ENCODE results near the gene KRT27. TPM values are rescaled to one million over a fixed set of nuclear protein-coding genes. Genes with fewer than 3 reads are reported as not detected.

KRT27 gene
- total RNA-seq, 1 experiment from 2014 or later: not detected

- H3K36me3 ChIP-seq (ENCODE audit: insufficient read depth, low read length): peaks cover 13% of the 10 kb centered on the region
- H3K79me2 ChIP-seq (ENCODE audit: low read length): peaks cover 82% of the 10 kb centered on the region
- H3K4me3 ChIP-seq (ENCODE audit: low read length): no peak overlapping the region
- no peaks in the 10 kb centered on the region for H3K27me3 ChIP-seq (ENCODE audit: low read length)
- H3K4me2 ChIP-seq (ENCODE audit: low read depth, low read length, poor library complexity, severe bottlenecking): no peak overlapping the region
- no peak overlapping the region for H3K9ac ChIP-seq (ENCODE audit: low read length)
- DNase-seq: no peak
- no peaks in the 10 kb centered on the region for H4K20me1 ChIP-seq (ENCODE audit: insufficient read depth, low read depth, low read length)
- H3K9me2 ChIP-seq (replicated peaks; ENCODE audit: insufficient read depth, low read length): no peaks in the 10 kb centered on the region; the same call in 1 of the 2 replicates
- H3K27ac ChIP-seq (ENCODE audit: low read length): no peak overlapping the region
- no peaks in the 10 kb centered on the region for H3K9me3 ChIP-seq (ENCODE audit: low read length)
- H2AFZ ChIP-seq (ENCODE audit: low read length): no peak overlapping the region
- H3K4me1 ChIP-seq (ENCODE audit: low read length): peaks cover 28% of the 10 kb centered on the region
Observed at GRCh38 chr17:40821536-40821935, 39.2 kb upstream of the KRT27 start.

GRCh38 chr17:40820228-40820838 is 38.0 kb upstream of the KRT27 start:
- peak overlapping the region; percentile 94 for H3K4me2 ChIP-seq (ENCODE audit: low read depth, low read length, poor library complexity, severe bottlenecking)
- H3K36me3 ChIP-seq (ENCODE audit: insufficient read depth, low read length): peaks cover 13% of the 10 kb centered on the region
- no peaks in the 10 kb centered on the region for H4K20me1 ChIP-seq (ENCODE audit: insufficient read depth, low read depth, low read length)
- no peak for DNase-seq
- H3K27me3 ChIP-seq (ENCODE audit: low read length): no peaks in the 10 kb centered on the region
- H3K9me3 ChIP-seq (ENCODE audit: low read length): no peaks in the 10 kb centered on the region
- peaks cover 28% of the 10 kb centered on the region for H3K4me1 ChIP-seq (ENCODE audit: low read length)
- no peaks in the 10 kb centered on the region; the same call in 1 of the 2 replicates for H3K9me2 ChIP-seq (replicated peaks; ENCODE audit: insufficient read depth, low read length)
- H3K9ac ChIP-seq (ENCODE audit: low read length): peak overlapping the region; percentile 87; the same call in 1 of the 2 replicates
- H3K27ac ChIP-seq (ENCODE audit: low read length): no peak overlapping the region
- no peak overlapping the region for H2AFZ ChIP-seq (ENCODE audit: low read length)
- H3K4me3 ChIP-seq (ENCODE audit: low read length): peak overlapping the region; percentile 96
- peaks cover 70% of the 10 kb centered on the region for H3K79me2 ChIP-seq (ENCODE audit: low read length)

- peak overlapping the region; percentile 94 for H3K4me2 ChIP-seq (ENCODE audit: low read depth, low read length, poor library complexity, severe bottlenecking)
- peaks cover 63% of the 10 kb centered on the region for H3K79me2 ChIP-seq (ENCODE audit: low read length)
- no peak overlapping the region for H2AFZ ChIP-seq (ENCODE audit: low read length)
- no peaks in the 10 kb centered on the region for H4K20me1 ChIP-seq (ENCODE audit: insufficient read depth, low read depth, low read length)
- H3K4me1 ChIP-seq (ENCODE audit: low read length): peaks cover 28% of the 10 kb centered on the region
- peak; percentile 50 for DNase-seq
- H3K9me2 ChIP-seq (replicated peaks; ENCODE audit: insufficient read depth, low read length): no peaks in the 10 kb centered on the region
- H3K4me3 ChIP-seq (ENCODE audit: low read length): peak overlapping the region; percentile 96
- H3K9ac ChIP-seq (ENCODE audit: low read length): peak overlapping the region; percentile 87
- no peaks in the 10 kb centered on the region for H3K9me3 ChIP-seq (ENCODE audit: low read length)
- no peaks in the 10 kb centered on the region for H3K27me3 ChIP-seq (ENCODE audit: low read length)
- H3K27ac ChIP-seq (ENCODE audit: low read length): peak overlapping the region; percentile 80
- H3K36me3 ChIP-seq (ENCODE audit: insufficient read depth, low read length): peaks cover 13% of the 10 kb centered on the region
Observed at GRCh38 chr17:40819528-40820125, 37.3 kb upstream of the KRT27 start.

GRCh38 chr17:40818733-40819527 is 36.6 kb upstream of the KRT27 start:
- Histone ChIP-seq H3K9me3 (ENCODE audit: low read length) (no peaks in the 10 kb centered on the region), H3K36me3 (ENCODE audit: insufficient read depth, low read length) (peaks cover 13% of the 10 kb centered on the region), H3K4me3 (ENCODE audit: low read length) (peak overlapping the region; percentile 96), H3K79me2 (ENCODE audit: low read length) (peaks cover 56% of the 10 kb centered on the region), H2AFZ (ENCODE audit: low read length) (no peak overlapping the region), H3K4me1 (ENCODE audit: low read length) (peaks cover 23% of the 10 kb centered on the region), H3K9ac (ENCODE audit: low read length) (peak overlapping the region; percentile 87), H3K4me2 (ENCODE audit: low read depth, low read length, poor library complexity, severe bottlenecking) (peak overlapping the region; percentile 94), H3K27ac (ENCODE audit: low read length) (peak overlapping the region; percentile 80), H3K9me2 (replicated peaks; ENCODE audit: insufficient read depth, low read length) (no peaks in the 10 kb centered on the region), H3K27me3 (ENCODE audit: low read length) (no peaks in the 10 kb centered on the region), H4K20me1 (ENCODE audit: insufficient read depth, low read depth, low read length) (no peaks in the 10 kb centered on the region)
- DNase-seq: peak; percentile 93

GRCh38 chr17:40818343-40818732 is 36.0 kb upstream of the KRT27 start:
- H3K27ac ChIP-seq (ENCODE audit: low read length): peak overlapping the region; percentile 71
- peaks cover 13% of the 10 kb centered on the region for H3K36me3 ChIP-seq (ENCODE audit: insufficient read depth, low read length)
- no peaks in the 10 kb centered on the region for H3K9me3 ChIP-seq (ENCODE audit: low read length)
- H3K4me1 ChIP-seq (ENCODE audit: low read length): peaks cover 22% of the 10 kb centered on the region
- H3K4me3 ChIP-seq (ENCODE audit: low read length): peak overlapping the region; percentile 96
- H3K79me2 ChIP-seq (ENCODE audit: low read length): peaks cover 50% of the 10 kb centered on the region
- no peak overlapping the region for H2AFZ ChIP-seq (ENCODE audit: low read length)
- peak overlapping the region; percentile 89 for H3K4me2 ChIP-seq (ENCODE audit: low read depth, low read length, poor library complexity, severe bottlenecking)
- peak; percentile 48 for DNase-seq
- no peaks in the 10 kb centered on the region for H4K20me1 ChIP-seq (ENCODE audit: insufficient read depth, low read depth, low read length)
- H3K9ac ChIP-seq (ENCODE audit: low read length): peak overlapping the region; percentile 87
- H3K9me2 ChIP-seq (replicated peaks; ENCODE audit: insufficient read depth, low read length): no peaks in the 10 kb centered on the region
- H3K27me3 ChIP-seq (ENCODE audit: low read length): no peaks in the 10 kb centered on the region

GRCh38 chr17:40817103-40817682 is 34.8 kb upstream of the KRT27 start:
- H2AFZ ChIP-seq (ENCODE audit: low read length): no peak overlapping the region
- peaks cover 20% of the 10 kb centered on the region for H3K4me1 ChIP-seq (ENCODE audit: low read length)
- H3K27me3 ChIP-seq (ENCODE audit: low read length): no peaks in the 10 kb centered on the region
- no peak for DNase-seq
- H3K4me3 ChIP-seq (ENCODE audit: low read length): no peak overlapping the region
- H3K79me2 ChIP-seq (ENCODE audit: low read length): peaks cover 39% of the 10 kb centered on the region
- H3K4me2 ChIP-seq (ENCODE audit: low read depth, low read length, poor library complexity, severe bottlenecking): peak overlapping the region; percentile 89
- peaks cover 13% of the 10 kb centered on the region for H3K36me3 ChIP-seq (ENCODE audit: insufficient read depth, low read length)
- H3K9me3 ChIP-seq (ENCODE audit: low read length): no peaks in the 10 kb centered on the region
- H3K27ac ChIP-seq (ENCODE audit: low read length): no peak overlapping the region
- H3K9me2 ChIP-seq (replicated peaks; ENCODE audit: insufficient read depth, low read length): no peaks in the 10 kb centered on the region
- H4K20me1 ChIP-seq (ENCODE audit: insufficient read depth, low read depth, low read length): no peaks in the 10 kb centered on the region
- no peak overlapping the region for H3K9ac ChIP-seq (ENCODE audit: low read length)

- Histone ChIP-seq H3K27me3 (ENCODE audit: low read length) (no peaks in the 10 kb centered on the region), H3K9ac (ENCODE audit: low read length) (no peak overlapping the region), H3K36me3 (ENCODE audit: insufficient read depth, low read length) (peaks cover 10% of the 10 kb centered on the region), H3K27ac (ENCODE audit: low read length) (no peak overlapping the region), H3K9me2 (replicated peaks; ENCODE audit: insufficient read depth, low read length) (no peaks in the 10 kb centered on the region), H4K20me1 (ENCODE audit: insufficient read depth, low read depth, low read length) (no peaks in the 10 kb centered on the region), H3K79me2 (ENCODE audit: low read length) (peaks cover 35% of the 10 kb centered on the region), H3K4me1 (ENCODE audit: low read length) (peaks cover 20% of the 10 kb centered on the region), H2AFZ (ENCODE audit: low read length) (no peak overlapping the region), H3K4me3 (ENCODE audit: low read length) (no peak overlapping the region), H3K9me3 (ENCODE audit: low read length) (no peaks in the 10 kb centered on the region), H3K4me2 (ENCODE audit: low read depth, low read length, poor library complexity, severe bottlenecking) (no peak overlapping the region)
- no peak for DNase-seq
Observed at GRCh38 chr17:40816569-40816968, 34.2 kb upstream of the KRT27 start.

- no peaks in the 10 kb centered on the region for H3K9me2 ChIP-seq (replicated peaks; ENCODE audit: insufficient read depth, low read length)
- no peak overlapping the region for H3K9ac ChIP-seq (ENCODE audit: low read length)
- H3K4me3 ChIP-seq (ENCODE audit: low read length): no peak overlapping the region
- H3K79me2 ChIP-seq (ENCODE audit: low read length): peaks cover 23% of the 10 kb centered on the region
- H3K27me3 ChIP-seq (ENCODE audit: low read length): no peaks in the 10 kb centered on the region
- no peaks in the 10 kb centered on the region for H3K9me3 ChIP-seq (ENCODE audit: low read length)
- no peak overlapping the region for H3K27ac ChIP-seq (ENCODE audit: low read length)
- peaks cover 9% of the 10 kb centered on the region for H3K36me3 ChIP-seq (ENCODE audit: insufficient read depth, low read length)
- peaks cover 16% of the 10 kb centered on the region for H3K4me1 ChIP-seq (ENCODE audit: low read length)
- DNase-seq: no peak
- no peak overlapping the region for H2AFZ ChIP-seq (ENCODE audit: low read length)
- H3K4me2 ChIP-seq (ENCODE audit: low read depth, low read length, poor library complexity, severe bottlenecking): no peak overlapping the region
- no peaks in the 10 kb centered on the region for H4K20me1 ChIP-seq (ENCODE audit: insufficient read depth, low read depth, low read length)
Observed at GRCh38 chr17:40815381-40815780, 33.0 kb upstream of the KRT27 start.

Measured in Karpas-422 (cell line).